ENCODE results near the gene SMIM33. TPM values are rescaled to one million over a fixed set of nuclear protein-coding genes. Genes with fewer than 3 reads are reported as not detected.
A peak's percentile ranks its signal among the peaks of the same experiment; 100 is the strongest.

Gene SMIM33
- total RNA-seq, 1 experiment from 2014 or later, result not detected

GRCh38 chr5:139517683-139518564 is 47.1 kb downstream of the SMIM33 start:
- Histone ChIP-seq H3K27me3 (ENCODE audit: control insufficient read depth, insufficient read depth, low read length) (no peaks in the 10 kb centered on the region), H3K36me3 (replicated peaks; ENCODE audit: control insufficient read depth, insufficient read depth, low read length) (no peaks in the 10 kb centered on the region), H3K4me3 (ENCODE audit: insufficient read depth, low read depth, low read length) (peak overlapping the region; percentile 44)
- peak; percentile 97 for DNase-seq

Other genes starting within 250 kb of the SMIM33 start
- gene MATR3, start 177.3 kb upstream of the SMIM33 start, total RNA-seq (2014; rRNA removed; shearing (Covaris generic)), result 228 and 239 TPM in 2 replicates
- 50.9 and 57.0 TPM in 2 replicates for gene PAIP2, start 129.2 kb upstream of the SMIM33 start, total RNA-seq (2014; rRNA removed; shearing (Covaris generic))
- gene SLC23A1, start 87.7 kb upstream of the SMIM33 start, total RNA-seq (2014; rRNA removed; shearing (Covaris generic)), result not detected in 2 replicates
- gene MZB1, start 81.1 kb upstream of the SMIM33 start, total RNA-seq (2014; rRNA removed; shearing (Covaris generic)), result 0.18 TPM in 1 of 2 replicates, not detected in the other
- gene PROB1, start 75.9 kb upstream of the SMIM33 start, total RNA-seq (2014; rRNA removed; shearing (Covaris generic)), result 1.4 and 1.7 TPM in 2 replicates
- gene SPATA24, start 66.9 kb upstream of the SMIM33 start, total RNA-seq (2014; rRNA removed; shearing (Covaris generic)), result 7.7 and 8.6 TPM in 2 replicates
- gene DNAJC18, start 31.5 kb upstream of the SMIM33 start, total RNA-seq (2014; rRNA removed; shearing (Covaris generic)), result 6.3 and 9.8 TPM in 2 replicates
- 4.6 and 6.4 TPM in 2 replicates for gene ECSCR, start 8.3 kb upstream of the SMIM33 start, total RNA-seq (2014; rRNA removed; shearing (Covaris generic))
- 0.15 and 0.21 TPM in 2 replicates for gene STING1, start 11.8 kb downstream of the SMIM33 start, total RNA-seq (2014; rRNA removed; shearing (Covaris generic))
- 150 and 167 TPM in 2 replicates for gene UBE2D2, start 90.3 kb downstream of the SMIM33 start, total RNA-seq (2014; rRNA removed; shearing (Covaris generic))
- gene CXXC5, start 177.3 kb downstream of the SMIM33 start, total RNA-seq (2014; rRNA removed; shearing (Covaris generic)), result 150 and 154 TPM in 2 replicates